HepG2 (cell line): ENCODE results near the gene PPP4C. TPM values are rescaled to one million over a fixed set of nuclear protein-coding genes. Genes with fewer than 3 reads are reported as not detected.

Source experiments
- DZIP1 ChIP-seq: sonication (generic); formaldehyde crosslinking; IDR thresholded peaks from 2 replicates; pipeline ENCODE4 v1.5.0; 2020; ENCODE audit warnings: mild to moderate bottlenecking, missing genetic modification reagents
- HMGA1 ChIP-seq: sonication (generic); formaldehyde crosslinking; conservative IDR thresholded peaks from 2 replicates; pipeline ENCODE4 v1.4.0; 2020; ENCODE audit warnings: missing genetic modification reagents
- IRF1 ChIP-seq: sonication (generic); formaldehyde crosslinking; IDR thresholded peaks from 2 replicates; pipeline ENCODE4 v1.4.0; 2020; ENCODE audit warnings: low read depth, mild to moderate bottlenecking, missing genetic modification reagents
- JUN ChIP-seq: sonication (generic); formaldehyde crosslinking; IDR thresholded peaks from 2 replicates; pipeline ENCODE4 v1.4.0; 2020; ENCODE audit warnings: mild to moderate bottlenecking, missing genetic modification reagents
- MTF2 ChIP-seq: sonication (generic); formaldehyde crosslinking; IDR thresholded peaks from 2 replicates; pipeline ENCODE4 v1.5.0; 2020; ENCODE audit warnings: missing genetic modification reagents, borderline replicate concordance
- PAWR ChIP-seq: sonication (generic); formaldehyde crosslinking; IDR thresholded peaks from 2 replicates; pipeline ENCODE4 v1.4.0; 2020; ENCODE audit warnings: missing genetic modification reagents, mild to moderate bottlenecking, borderline replicate concordance
- REXO4 ChIP-seq: sonication (generic); formaldehyde crosslinking; IDR thresholded peaks from 2 replicates; pipeline ENCODE4 v1.8.0; 2022; ENCODE audit warnings: missing genetic modification reagents, mild to moderate bottlenecking, borderline replicate concordance
- RFX5 ChIP-seq: IDR thresholded peaks from 2 replicates; pipeline ENCODE4 v1.6.1; 2011; ENCODE audit warnings: low read depth, low read length, improper control_type of control experiment
- ZNF253 ChIP-seq: sonication (generic); formaldehyde crosslinking; IDR thresholded peaks from 2 replicates; pipeline ENCODE4 v1.8.0; 2022; ENCODE audit warnings: mild to moderate bottlenecking, missing genetic modification reagents, borderline replicate concordance
- ZNF496 ChIP-seq: sonication (generic); formaldehyde crosslinking; IDR thresholded peaks from 2 replicates; pipeline ENCODE4 v1.8.1; 2023; ENCODE audit warnings: mild to moderate bottlenecking, moderate library complexity, missing genetic modification reagents; ENCODE audit not compliant: insufficient replicate concordance
- ZNF576 ChIP-seq: sonication (generic); formaldehyde crosslinking; IDR thresholded peaks from 2 replicates; pipeline ENCODE4 v1.4.0; 2020; ENCODE audit warnings: mild to moderate bottlenecking, missing genetic modification reagents
- ZNF639 ChIP-seq: conservative IDR thresholded peaks from 2 replicates; pipeline ENCODE4 v1.6.1; 2018; ENCODE audit warnings: missing genetic modification reagents
- polyA plus RNA-seq, 8 experiments: library from polyadenylated mRNA; depleted of rRNA in 3 of 8; stranded (reverse) in 7 of 8; unstranded in 1 of 8; fragments of >200 nt; fragmentation: Illumina TruSeq in 4 of 8; extraction: Trizol in 4 of 8; gene quantifications; 2 replicates each; pipeline versions ENCODE4 v1.2.1 to v1.2.3, GENCODE V29; 2011 to 2016; ENCODE audit warnings: low read depth in 4 of 8, missing spikeins in 1 of 8, mixed read lengths in 1 of 8; ENCODE audit not compliant: insufficient read depth in 1 of 8
- total RNA-seq, 5 experiments: library from RNA; depleted of rRNA; stranded (reverse); fragments of >200 nt; fragmentation: Illumina TruSeq; extraction: Trizol; gene quantifications; 2 replicates each; pipeline ENCODE4 v1.2.3, GENCODE V29; 2016; ENCODE audit warnings: low read depth in 1 of 5
- TF ChIP-seq, protein P1 (sequence below): sonication (generic); formaldehyde crosslinking; IDR thresholded peaks from 2 replicates; pipeline ENCODE4 v1.4.0; 2020; ENCODE audit warnings: mild to moderate bottlenecking, missing genetic modification reagents
- TF ChIP-seq, protein P2 (sequence below): sonication (generic); formaldehyde crosslinking; IDR thresholded peaks from 2 replicates; pipeline ENCODE4 v1.8.1; 2023; ENCODE audit warnings: mild to moderate bottlenecking, inconsistent platforms, moderate library complexity, missing genetic modification reagents, borderline replicate concordance
- TF ChIP-seq, protein P3 (sequence below): IDR thresholded peaks from 2 replicates; pipeline ENCODE4 v1.6.1; 2016; ENCODE audit warnings: low read depth, control low read depth
- TF ChIP-seq, protein P4 (sequence below): sonication (generic); formaldehyde crosslinking; IDR thresholded peaks from 2 replicates; pipeline ENCODE4 v1.8.0; 2022; ENCODE audit warnings: mild to moderate bottlenecking, missing genetic modification reagents, moderate library complexity

PPP4C gene
- total and polyA plus RNA-seq, 2 of the 13 experiments (the other 11 are each of a cell fraction or from before 2014, with no cell fraction given), result 176 to 220 TPM

- TF ChIP-seq IRF1 (CRISPR knock-in tag), result no peak
- TF ChIP-seq ZNF496 (CRISPR knock-in tag), result no peak
- TF ChIP-seq, protein P1, sequence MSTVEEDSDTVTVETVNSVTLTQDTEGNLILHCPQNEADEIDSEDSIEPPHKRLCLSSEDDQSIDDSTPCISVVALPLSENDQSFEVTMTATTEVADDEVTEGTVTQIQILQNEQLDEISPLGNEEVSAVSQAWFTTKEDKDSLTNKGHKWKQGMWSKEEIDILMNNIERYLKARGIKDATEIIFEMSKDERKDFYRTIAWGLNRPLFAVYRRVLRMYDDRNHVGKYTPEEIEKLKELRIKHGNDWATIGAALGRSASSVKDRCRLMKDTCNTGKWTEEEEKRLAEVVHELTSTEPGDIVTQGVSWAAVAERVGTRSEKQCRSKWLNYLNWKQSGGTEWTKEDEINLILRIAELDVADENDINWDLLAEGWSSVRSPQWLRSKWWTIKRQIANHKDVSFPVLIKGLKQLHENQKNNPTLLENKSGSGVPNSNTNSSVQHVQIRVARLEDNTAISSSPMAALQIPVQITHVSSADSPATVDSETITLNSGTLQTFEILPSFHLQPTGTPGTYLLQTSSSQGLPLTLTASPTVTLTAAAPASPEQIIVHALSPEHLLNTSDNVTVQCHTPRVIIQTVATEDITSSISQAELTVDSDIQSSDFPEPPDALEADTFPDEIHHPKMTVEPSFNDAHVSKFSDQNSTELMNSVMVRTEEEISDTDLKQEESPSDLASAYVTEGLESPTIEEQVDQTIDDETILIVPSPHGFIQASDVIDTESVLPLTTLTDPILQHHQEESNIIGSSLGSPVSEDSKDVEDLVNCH, result no peak
- TF ChIP-seq RFX5, result no peak
- TF ChIP-seq PAWR (CRISPR knock-in tag), result no peak
- no peak for TF ChIP-seq MTF2 (CRISPR knock-in tag)
- TF ChIP-seq ZNF576 (CRISPR knock-in tag), result no peak
- TF ChIP-seq REXO4 (CRISPR knock-in tag), result peak; percentile 43; the same call in 1 of the 2 replicates
- TF ChIP-seq, protein P2, sequence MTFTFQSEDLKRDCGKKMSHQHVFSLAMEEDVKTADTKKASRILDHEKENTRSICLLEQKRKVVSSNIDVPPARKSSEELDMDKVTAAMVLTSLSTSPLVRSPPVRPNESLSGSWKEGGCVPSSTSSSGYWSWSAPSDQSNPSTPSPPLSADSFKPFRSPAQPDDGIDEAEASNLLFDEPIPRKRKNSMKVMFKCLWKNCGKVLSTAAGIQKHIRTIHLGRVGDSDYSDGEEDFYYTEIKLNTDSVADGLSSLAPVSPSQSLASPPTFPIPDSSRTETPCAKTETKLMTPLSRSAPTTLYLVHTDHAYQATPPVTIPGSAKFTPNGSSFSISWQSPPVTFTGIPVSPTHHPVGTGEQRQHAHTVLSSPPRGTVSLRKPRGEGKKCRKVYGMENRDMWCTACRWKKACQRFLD (CRISPR knock-in tag), result no peak
- TF ChIP-seq ZNF639, result no peak
- TF ChIP-seq ZNF253 (CRISPR knock-in tag), result 0 out of 2 replicates have a peak, but pooled peaks have one; percentile 40
- TF ChIP-seq HMGA1, result no peak
- TF ChIP-seq, protein P3, sequence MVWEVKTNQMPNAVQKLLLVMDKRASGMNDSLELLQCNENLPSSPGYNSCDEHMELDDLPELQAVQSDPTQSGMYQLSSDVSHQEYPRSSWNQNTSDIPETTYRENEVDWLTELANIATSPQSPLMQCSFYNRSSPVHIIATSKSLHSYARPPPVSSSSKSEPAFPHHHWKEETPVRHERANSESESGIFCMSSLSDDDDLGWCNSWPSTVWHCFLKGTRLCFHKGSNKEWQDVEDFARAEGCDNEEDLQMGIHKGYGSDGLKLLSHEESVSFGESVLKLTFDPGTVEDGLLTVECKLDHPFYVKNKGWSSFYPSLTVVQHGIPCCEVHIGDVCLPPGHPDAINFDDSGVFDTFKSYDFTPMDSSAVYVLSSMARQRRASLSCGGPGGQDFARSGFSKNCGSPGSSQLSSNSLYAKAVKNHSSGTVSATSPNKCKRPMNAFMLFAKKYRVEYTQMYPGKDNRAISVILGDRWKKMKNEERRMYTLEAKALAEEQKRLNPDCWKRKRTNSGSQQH (CRISPR knock-in tag), result 0 out of 2 replicates have a peak, but pooled peaks have one; percentile 22
- TF ChIP-seq, protein P4, sequence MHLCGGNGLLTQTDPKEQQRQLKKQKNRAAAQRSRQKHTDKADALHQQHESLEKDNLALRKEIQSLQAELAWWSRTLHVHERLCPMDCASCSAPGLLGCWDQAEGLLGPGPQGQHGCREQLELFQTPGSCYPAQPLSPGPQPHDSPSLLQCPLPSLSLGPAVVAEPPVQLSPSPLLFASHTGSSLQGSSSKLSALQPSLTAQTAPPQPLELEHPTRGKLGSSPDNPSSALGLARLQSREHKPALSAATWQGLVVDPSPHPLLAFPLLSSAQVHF (CRISPR knock-in tag), result no peak
- 0 out of 2 replicates have a peak, but pooled peaks have one; percentile 70 for TF ChIP-seq DZIP1 (CRISPR knock-in tag)
- TF ChIP-seq JUN, result no peak
These were observed 36.6 kb downstream of the PPP4C start (continued) for GRCh38 chr16:30112197-30113030.
